HG02884 (cell line): ENCODE measurements around the gene VSIG4.

Source experiments
- ATAC-seq: cut with Tn5 transposase; IDR thresholded peaks from one replicate; pipeline ENCODE4 v1.9.1; 2021; ENCODE audit warnings: mild to moderate bottlenecking, moderate library complexity; ENCODE audit not compliant: unreplicated experiment

Gene VSIG4

DNA sequence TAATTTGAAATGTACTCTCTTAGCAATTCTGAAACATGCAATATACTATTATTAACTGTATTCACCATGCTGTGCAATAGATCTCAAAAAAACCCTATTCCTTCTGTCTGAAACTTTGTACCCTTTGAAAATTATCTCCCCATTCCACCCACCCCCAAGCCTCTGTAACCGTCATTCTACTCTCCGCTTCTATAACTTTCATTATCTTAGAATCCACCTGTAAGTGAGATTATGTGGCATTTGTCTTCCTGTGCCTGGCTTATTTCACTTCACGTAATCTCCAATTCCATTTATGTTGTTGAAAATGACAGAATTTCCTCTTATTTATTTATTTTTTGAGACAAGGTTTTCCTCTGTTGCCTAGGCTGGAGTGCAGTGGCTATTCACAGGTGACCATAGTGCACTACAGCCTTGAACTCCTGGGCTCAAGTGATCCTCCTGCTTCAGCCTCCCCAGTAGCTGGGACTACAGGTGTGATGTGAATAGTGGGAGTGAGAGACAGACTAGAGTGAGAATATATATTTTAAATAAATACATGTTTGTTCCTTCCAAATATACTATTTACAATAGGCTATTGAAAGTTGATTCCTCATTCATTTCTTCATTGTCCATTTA lies 30.5 kb downstream of the VSIG4 start:
- ATAC-seq = no peak

DNA sequence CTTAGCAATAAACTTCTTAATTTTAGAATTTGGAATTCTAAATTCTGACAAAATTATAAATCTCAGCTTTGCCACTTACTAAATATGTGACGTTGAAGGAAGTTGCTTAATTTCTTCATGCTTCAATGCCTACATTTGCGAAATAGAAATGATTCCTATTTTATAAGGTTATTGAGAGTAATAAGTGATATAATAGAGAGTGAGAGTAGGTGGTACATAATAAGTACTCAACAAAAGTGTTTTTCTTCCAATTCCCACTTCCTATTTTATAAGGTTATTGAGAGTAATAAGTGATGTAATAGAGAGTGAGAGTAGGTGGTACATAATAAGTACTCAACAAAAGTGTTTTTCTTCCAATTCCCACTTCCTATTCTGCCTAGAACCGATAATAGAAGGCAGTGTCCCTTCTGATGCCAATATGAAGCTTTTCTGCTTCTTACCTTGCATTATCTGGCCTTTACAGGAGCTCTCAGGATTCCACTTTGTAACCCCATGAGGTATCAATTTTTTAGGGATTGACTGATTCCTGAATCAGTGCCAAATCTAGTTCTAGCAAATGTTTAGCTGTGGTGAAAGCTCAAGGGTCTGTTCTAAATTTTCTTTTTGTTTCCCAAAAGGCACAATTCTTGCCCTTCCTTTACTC lies 31.4 kb downstream of the VSIG4 start:
- ATAC-seq = no peak

DNA sequence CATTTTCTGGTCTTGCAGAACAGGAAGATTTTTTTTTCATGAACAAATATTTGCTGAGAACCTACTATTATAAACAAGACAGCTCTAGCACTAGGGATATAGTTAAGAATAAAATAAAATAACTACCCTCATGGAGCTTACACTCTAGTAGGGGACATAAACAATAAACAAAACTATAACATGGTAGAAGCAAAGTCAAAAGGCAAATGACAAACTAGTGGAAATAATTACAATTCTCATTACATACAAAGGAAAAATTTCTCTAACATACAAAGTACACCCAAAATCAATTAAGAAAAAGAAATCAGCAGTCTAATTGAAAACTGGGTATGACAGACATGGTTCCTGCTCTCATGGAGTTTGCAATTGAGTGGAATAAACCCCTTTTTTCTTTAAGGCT lies 32.0 kb downstream of the VSIG4 start:
- ATAC-seq = no peak

GRCh38 chrX:66005830-66006449 lies 33.9 kb downstream of the VSIG4 start:
- ATAC-seq = no peak

- ATAC-seq = no peak
These were observed 34.7 kb downstream of the VSIG4 start for GRCh38 chrX:66004928-66005829.

- ATAC-seq = no peak
These were observed 36.8 kb downstream of the VSIG4 start for GRCh38 chrX:66002824-66003680.

DNA sequence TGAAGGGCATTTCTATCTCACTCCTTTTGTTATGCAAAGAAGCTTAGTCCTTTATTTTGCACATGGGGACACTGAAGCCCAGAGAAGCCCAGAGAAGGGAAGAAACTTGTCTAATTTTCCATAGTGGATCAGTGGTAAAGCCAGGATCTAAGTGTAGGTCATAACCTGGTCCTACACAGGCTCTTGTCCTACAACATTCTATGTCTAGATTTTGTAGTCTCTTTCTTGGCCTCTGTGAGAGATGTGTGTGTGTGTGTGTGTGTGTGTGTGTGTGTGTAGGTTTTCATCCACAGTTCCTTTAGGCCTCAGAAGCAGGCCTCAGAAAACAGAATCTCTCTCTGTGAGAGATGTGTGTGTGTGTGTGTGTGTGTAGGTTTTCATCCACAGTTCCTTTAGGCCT lies 38.3 kb downstream of the VSIG4 start:
- no peak for ATAC-seq

DNA sequence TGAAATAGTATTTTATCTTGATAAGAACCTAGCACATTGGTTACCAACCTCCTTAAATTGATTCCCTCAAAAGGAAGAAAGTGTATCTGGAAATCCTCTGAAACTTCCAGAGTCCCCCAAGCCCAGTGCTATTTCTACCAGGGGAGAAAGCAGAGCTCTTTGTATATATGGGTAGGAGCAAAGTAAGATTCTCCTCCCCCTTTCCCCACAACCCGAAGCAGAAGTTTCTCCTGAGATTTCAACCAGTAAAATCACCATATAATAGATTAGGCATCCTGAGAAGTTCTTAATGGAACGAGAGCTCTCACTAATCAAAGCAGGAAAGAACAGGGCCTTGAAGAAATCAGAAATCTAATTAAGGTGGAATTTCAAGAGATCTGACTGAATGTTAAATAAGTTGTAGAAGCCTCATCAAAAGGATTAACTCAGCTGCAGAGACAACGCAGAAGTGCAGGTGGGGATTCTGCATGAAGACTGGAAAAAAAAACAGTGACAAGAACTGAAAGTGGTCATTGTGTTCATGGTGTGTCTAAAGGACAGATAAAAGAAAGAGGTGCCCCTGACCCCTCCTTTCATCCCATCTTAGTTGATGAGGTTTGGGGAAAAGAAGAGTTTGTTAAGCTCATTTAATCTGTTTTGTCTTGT lies 39.1 kb downstream of the VSIG4 start:
- no peak for ATAC-seq

- no peak for ATAC-seq
These were observed 39.7 kb downstream of the VSIG4 start for GRCh38 chrX:66000178-66000577.

DNA sequence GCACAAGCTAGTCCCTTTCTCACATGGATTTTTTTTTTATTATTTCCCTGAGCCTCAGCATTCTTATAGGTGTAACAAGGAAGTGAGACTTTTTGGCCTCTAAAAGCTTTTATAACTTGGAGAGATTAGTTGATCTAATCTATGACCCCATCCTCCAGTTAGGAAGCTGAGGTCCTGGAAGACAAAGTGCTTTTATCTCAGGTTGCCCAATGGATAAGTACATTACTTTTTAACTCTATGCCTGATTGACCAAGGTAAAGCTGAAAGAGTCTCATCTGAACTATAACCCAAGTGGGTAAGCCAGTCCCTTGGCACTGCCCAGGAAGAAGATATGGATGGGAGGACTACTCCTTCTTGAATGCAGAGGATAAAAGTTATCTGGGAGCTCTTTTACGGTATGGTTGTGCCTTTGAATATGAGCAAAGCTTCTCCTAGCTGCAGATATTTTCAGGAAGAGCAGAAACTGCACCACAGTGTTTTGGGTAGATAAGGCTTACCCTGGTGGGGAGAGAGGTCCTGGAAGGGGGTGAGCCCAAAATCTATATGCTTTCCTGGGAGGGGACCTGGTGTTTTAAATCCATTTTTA lies 40.2 kb downstream of the VSIG4 start:
- no peak for ATAC-seq

GRCh38 chrX:65999029-65999562 lies 40.8 kb downstream of the VSIG4 start:
- ATAC-seq = no peak

- ATAC-seq = no peak
These were observed 41.7 kb downstream of the VSIG4 start for GRCh38 chrX:65997978-65998717.

DNA sequence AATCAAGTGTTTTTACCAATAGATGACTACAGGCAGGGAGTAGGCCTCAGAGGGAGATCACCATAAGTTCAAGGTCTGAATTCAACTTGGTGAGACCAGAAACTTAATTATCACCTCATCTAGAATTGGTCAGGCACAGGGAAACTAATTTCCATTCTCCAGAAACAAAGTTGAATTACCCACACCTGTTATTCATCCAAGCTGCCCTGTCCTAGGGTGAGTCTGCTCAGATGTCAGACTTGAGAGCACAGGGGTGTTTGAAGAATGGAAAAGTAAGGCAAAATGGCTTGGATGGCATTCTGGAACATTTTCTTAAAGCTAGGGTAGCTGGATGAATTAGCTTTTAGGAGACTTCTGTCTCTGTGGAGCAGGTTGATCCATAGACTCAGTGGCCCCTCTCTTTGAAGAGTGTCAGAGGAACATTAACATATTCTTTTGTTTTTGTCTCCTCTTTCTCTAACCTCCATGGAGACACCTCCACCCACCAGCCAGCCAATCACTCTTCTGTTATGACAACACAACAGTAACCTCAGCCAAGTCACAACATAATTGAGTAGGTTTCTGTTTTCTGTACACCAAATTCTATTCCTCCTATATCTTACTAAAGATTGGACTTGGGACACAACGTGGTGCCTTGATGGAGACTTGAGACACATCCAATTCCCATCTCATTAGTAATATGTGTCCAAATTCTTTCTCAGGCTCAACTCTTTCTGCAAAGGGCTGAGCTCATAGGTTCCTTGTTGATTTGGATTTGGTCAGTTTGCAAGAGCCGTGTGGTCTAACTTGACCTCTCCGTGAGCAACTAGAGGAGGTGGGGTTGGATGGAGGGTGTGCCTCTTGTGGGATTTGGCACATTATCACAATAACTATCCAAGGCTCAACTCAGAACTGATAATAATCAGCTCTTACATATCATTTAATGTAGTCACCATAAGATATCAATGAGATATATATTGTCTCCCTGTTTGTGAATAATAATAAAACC lies 45.1 kb downstream of the VSIG4 start:
- no peak for ATAC-seq

GRCh38 chrX:65993915-65994460 lies 45.9 kb downstream of the VSIG4 start:
- ATAC-seq = no peak

DNA sequence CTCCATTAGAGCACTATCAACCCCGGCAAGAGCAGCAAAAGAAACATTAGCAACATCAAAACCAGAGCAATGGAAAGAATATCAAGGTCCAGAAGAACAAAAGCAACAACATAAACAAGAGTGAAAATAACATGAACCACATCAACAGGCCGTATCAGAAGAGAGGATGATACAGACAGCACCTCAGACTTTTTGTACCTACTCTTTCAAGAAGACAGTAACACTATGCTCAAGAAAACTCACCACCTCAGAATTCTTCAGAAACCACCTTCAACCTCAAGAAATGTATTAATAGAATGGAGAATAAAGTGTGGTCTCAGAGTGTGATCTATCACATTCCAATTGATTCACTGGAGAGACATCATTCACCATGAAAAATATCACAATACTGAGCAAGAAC lies 46.5 kb downstream of the VSIG4 start:
- ATAC-seq = no peak

DNA sequence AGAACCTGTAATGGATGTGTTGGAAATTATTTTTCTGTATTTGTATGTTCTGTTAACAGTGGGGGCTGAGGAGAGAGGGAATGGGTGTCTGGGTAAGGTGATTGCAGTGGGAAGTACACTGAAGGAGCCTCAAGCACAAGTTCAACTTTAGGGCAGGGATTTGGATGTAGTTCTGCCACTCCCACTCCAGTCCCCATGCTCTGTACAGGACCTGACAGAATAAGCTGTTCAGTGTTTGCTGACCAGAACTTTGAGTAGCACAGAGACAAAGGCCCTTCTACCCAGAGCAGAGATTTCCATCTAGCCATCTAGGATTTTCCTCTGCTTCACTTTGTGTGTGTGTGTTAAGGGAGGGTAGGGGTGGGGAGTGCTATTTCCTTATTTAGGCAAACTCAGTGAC lies 49.2 kb downstream of the VSIG4 start:
- no peak for ATAC-seq

- no peak for ATAC-seq
These were observed 52.1 kb downstream of the VSIG4 start for GRCh38 chrX:65987811-65988210.
